GM20000 (cell line): ENCODE data around the gene FHIT.

ENCODE experiments used
- DNase-seq: peaks from one replicate; pipeline ENCODE4 v3.0.0; 2012; ENCODE audit warnings: low spot score
- CTCF ChIP-seq: IDR thresholded peaks from 2 replicates; pipeline ENCODE4 v1.5.1; 2012; ENCODE audit warnings: mild to moderate bottlenecking, control low read depth; ENCODE audit errors: extremely low read depth, missing control alignments

Gene FHIT

GRCh38 chr3:60610441-60611112 is 640.7 kb downstream of the FHIT start:
- DNase-seq: no peak
- no peak for TF ChIP-seq CTCF

DNA sequence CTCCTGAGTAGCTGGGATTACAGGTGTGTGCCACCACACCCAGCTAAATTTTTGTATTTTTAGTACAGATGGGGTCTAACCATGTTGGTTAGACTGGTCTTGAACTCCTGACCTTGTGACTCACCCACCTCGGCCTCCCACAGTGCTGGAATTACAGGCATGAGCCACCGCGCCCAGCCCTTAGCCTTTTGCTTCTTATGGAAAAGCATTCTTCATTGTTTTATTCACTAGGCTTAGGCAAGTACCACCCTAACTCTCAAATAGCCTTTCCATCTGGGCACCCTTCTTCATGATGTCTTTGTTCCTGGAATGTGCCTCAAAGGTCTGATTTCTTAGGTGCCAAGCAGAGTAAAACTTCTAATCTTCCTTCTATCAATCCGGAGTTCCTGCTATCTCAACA is 641.8 kb downstream of the FHIT start:
- no peak for DNase-seq
- TF ChIP-seq CTCF: no peak

DNA sequence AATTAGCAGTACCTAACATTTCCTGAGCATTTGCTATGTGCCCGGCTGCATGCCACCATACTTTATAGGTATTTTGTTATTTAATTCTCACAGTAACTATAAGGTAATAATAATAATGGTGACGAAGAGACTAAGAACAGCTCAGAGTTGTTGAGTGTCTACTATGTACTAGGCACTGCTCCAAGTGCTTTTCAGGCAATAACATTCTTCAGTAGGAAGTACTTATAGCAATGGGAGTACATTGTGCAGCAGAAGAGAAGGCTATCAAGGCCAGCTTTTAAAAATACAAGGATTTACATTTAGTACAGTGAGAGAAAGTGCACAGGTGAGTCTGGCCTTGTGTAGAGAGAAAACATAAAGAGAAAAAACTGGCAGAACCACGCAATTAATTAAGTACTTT is 647.4 kb downstream of the FHIT start:
- no peak for TF ChIP-seq CTCF
- DNase-seq: no peak

DNA sequence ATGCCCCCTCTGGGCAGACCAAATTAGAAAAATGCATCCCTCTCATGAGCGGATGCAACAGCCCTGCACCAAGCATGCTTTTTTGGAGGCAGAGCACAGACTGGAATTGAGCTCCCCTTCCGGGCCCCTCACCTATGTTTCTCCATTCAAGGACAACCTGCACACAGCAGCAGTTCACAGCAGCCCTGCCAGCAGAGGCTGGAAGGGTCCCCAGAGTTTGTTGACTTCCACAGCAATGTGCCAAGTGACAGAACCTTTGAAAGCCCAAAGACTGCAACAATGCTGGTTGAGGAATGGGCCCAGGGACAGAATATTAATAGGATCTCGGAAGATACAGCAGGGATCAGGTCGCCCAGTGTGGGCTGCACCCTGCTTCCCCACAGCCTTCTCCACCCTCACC is 650.4 kb downstream of the FHIT start:
- TF ChIP-seq CTCF: no peak
- DNase-seq: no peak

- DNase-seq: no peak
- no peak for TF ChIP-seq CTCF
Measured at GRCh38 chr3:60599586-60599985, 651.7 kb downstream of the FHIT start.

DNA sequence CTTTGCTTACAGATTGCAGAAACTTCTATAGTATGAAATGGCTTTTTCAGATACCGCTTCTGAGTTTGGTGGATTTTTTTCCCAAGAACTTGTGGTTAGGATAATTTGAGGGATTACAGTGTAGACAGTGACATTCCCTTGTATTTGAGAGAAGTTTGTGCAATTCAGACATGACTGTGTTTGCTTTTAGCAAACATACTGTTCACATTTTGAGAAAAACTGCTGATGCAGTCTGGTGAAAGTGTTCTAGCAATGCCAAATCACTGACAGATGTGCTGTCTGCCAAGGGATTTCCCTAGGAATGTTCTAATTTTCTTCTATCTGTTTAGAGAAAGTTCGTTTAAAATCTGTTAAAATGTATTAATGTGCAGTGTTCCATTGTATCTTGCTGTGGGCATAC is 652.6 kb downstream of the FHIT start:
- no peak for TF ChIP-seq CTCF
- no peak for DNase-seq

GRCh38 chr3:60594025-60594424 is 657.2 kb downstream of the FHIT start:
- TF ChIP-seq CTCF: no peak
- DNase-seq: no peak
